ENCODE results near the gene PRKAB2.

DNA sequence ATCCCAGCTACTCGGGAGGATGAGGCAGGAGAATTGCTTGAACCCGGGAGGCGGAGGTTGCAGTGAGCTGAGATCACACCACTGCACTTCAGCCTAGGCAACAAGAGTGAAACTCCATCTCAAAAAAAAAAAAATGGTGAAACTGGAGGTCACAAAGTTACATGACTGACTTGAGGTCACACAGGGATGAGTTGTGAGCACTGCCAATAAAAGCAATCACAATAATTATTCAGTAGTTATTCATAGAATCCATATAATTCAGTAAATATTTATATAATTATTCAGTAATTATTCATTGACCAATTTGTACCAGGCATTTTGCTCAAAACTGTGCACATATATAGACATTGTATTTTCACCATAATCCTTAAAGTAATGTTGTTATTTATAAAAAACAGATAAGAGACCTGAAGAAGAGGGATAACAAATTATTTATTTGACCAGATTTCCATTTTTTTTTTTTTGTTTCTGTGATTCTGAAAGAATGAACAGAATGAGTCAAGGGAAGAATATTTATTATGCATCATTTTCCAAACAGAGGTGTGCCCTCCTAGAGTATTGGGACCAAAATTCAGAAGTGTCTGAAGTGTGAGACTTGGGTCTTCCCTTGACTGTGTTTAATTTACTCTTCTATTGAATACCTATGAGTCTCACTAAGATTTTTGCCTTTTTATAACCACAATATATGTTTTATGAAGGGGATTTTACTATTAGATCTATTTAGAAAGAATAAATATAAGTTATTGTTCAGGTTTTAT is 43.0 kb downstream of the PRKAB2 start:
- TF ChIP-seq, protein P1, sequence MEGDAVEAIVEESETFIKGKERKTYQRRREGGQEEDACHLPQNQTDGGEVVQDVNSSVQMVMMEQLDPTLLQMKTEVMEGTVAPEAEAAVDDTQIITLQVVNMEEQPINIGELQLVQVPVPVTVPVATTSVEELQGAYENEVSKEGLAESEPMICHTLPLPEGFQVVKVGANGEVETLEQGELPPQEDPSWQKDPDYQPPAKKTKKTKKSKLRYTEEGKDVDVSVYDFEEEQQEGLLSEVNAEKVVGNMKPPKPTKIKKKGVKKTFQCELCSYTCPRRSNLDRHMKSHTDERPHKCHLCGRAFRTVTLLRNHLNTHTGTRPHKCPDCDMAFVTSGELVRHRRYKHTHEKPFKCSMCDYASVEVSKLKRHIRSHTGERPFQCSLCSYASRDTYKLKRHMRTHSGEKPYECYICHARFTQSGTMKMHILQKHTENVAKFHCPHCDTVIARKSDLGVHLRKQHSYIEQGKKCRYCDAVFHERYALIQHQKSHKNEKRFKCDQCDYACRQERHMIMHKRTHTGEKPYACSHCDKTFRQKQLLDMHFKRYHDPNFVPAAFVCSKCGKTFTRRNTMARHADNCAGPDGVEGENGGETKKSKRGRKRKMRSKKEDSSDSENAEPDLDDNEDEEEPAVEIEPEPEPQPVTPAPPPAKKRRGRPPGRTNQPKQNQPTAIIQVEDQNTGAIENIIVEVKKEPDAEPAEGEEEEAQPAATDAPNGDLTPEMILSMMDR (conservative IDR thresholded peaks at IDR 0.05 in 1 of 2, IDR thresholded peaks at IDR 0.05 in 1 of 2; ENCODE audit: extremely low read depth in 1 of 2, insufficient read depth in 1 of 2, low read depth in 1 of 2, low read length in 2 of 2): no peak
- TF ChIP-seq EZH2 (IDR thresholded peaks at IDR 0.05; ENCODE audit: borderline replicate concordance, low read length): no peak
